Spleen (tissue), 11 donors: ENCODE results near the gene SNED1. TPM values are rescaled to one million over a fixed set of nuclear protein-coding genes. Genes with fewer than 3 reads are reported as not detected.

Experiments used
- DNase-seq: peaks from one replicate; pipeline ENCODE4 v3.0.0-alpha.2; 2020
- H3K27ac ChIP-seq, 8 donors: fragments of 200-600 bp; sonication (generic) in 7 of 8; 1 replicate in 4 of 8; 2 replicates in 4 of 8; pipeline versions ENCODE4 v1.5.0 to v1.8.0; 2016 to 2021; ENCODE audit warnings: inconsistent platforms in 4 of 8, mild to moderate bottlenecking in 4 of 8, moderate library complexity in 1 of 8
- H3K27me3 ChIP-seq, 7 donors: fragments of 200-600 bp; sonication (generic) in 6 of 7; replicated peaks in 1 of 7; 1 replicate in 4 of 7; 2 replicates in 3 of 7; pipeline versions ENCODE4 v1.5.0 to v1.8.0; 2016 to 2021; ENCODE audit warnings: inconsistent platforms in 3 of 7, mild to moderate bottlenecking in 1 of 7
- H3K36me3 ChIP-seq, 6 donors: fragments of 200-600 bp; sonication (generic) in 5 of 6; 1 replicate in 4 of 6; 2 replicates in 2 of 6; pipeline versions ENCODE4 v1.5.0 to v1.8.0; 2016 to 2021; ENCODE audit warnings: inconsistent platforms in 2 of 6
- H3K4me1 ChIP-seq, 6 donors: fragments of 200-600 bp; sonication (generic) in 5 of 6; 1 replicate in 3 of 6; 2 replicates in 3 of 6; pipeline versions ENCODE4 v1.5.0 to v1.8.0; 2016 to 2021; ENCODE audit warnings: inconsistent platforms in 3 of 6
- H3K4me3 ChIP-seq, 8 donors: fragments of 200-600 bp; sonication (generic) in 7 of 8; 1 replicate in 4 of 8; 2 replicates in 4 of 8; pipeline versions ENCODE4 v1.5.0 to v1.8.0; 2016 to 2021; ENCODE audit warnings: inconsistent platforms in 4 of 8, mild to moderate bottlenecking in 4 of 8, moderate library complexity in 2 of 8
- H3K9me3 ChIP-seq, 8 donors: fragments of 200-600 bp; sonication (generic) in 7 of 8; 1 replicate in 4 of 8; 2 replicates in 4 of 8; pipeline versions ENCODE4 v1.5.0 to v1.8.0; 2016 to 2021; ENCODE audit warnings: inconsistent platforms in 4 of 8
- POLR2A ChIP-seq, 3 donors: fragments of 450-650 bp; IDR thresholded peaks; one replicate each; pipeline ENCODE4 v1.5.1; 2017; ENCODE audit warnings: antibody characterized with exemption in 3 of 3, mild to moderate bottlenecking in 1 of 3
- POLR2AphosphoS5 ChIP-seq, 3 donors: sonication (generic); formaldehyde crosslinking; IDR thresholded peaks; one replicate each; pipeline ENCODE4 v1.5.1; 2017; ENCODE audit warnings: antibody characterized with exemption in 3 of 3
- WGBS, 5 donors: extraction: QIAGEN DNeasy Blood & Tissue Kit in 3 of 5; methylation state at CpG; one replicate each; pipeline versions ENCODE4 v1.1.5 to v1.1.7; 2013 to 2018; 5-methylcytosine and 5-hydroxymethylcytosine counted together
- intact Hi-C: fragments of 100-400 bp; cut with DNase I; formaldehyde crosslinking; loops from one replicate; pipeline ENCODE4 v1.15.0; 2023; ENCODE audit warnings: low total_unique reads
- polyA plus RNA-seq, 3 donors: library from polyadenylated mRNA; stranded (reverse); fragments of 200-250 nt; gene quantifications; one replicate each; pipeline ENCODE4 v1.2.1, GENCODE V29; 2013
- total RNA-seq, 7 donors: library from RNA; depleted of rRNA in 3 of 7; stranded (reverse); fragments of >200 nt in 3 of 7; fragmentation: NEBNext Ultra II Directional in 4 of 7; extraction: Animal tissue kit (Norgen Biotek cat#: 25700) in 4 of 7; gene quantifications; one replicate each; pipeline versions ENCODE4 v1.1.0 to v1.2.1, GENCODE V29; 2016 to 2021
- TF ChIP-seq, protein P1 (sequence below), 11 experiments: fragments of 200-600 bp in 7 of 11; fragments of 450-650 bp in 4 of 11; sonication (generic) in 4 of 11; IDR thresholded peaks in 8 of 11; conservative IDR thresholded peaks in 3 of 11; 1 replicate in 7 of 11; 2 replicates in 4 of 11; pipeline versions ENCODE4 v1.4.0 to v1.8.0; 2016 to 2021; ENCODE audit warnings: antibody characterized with exemption in 11 of 11, inconsistent platforms in 4 of 11, mild to moderate bottlenecking in 1 of 11
- donor health status: healthy with polysubstance abuse.
- donor health status: DM: no; HTN: no; CAD: no; lungs with moderate emphysema.
- donor health status: DM: no; HTN: no; CAD: no.
- donor health status: Bipolar disorder and iron deficiency.
- donor health status: healthy.
- donor health status: DM: no; HTN: no; CAD: no.
- donor health status: DM: yes; HTN: yes; CAD: no.

SNED1 gene
- total and polyA plus RNA-seq, 10 donors: 2.6 to 85.3 (median 45.5) TPM

DNA sequence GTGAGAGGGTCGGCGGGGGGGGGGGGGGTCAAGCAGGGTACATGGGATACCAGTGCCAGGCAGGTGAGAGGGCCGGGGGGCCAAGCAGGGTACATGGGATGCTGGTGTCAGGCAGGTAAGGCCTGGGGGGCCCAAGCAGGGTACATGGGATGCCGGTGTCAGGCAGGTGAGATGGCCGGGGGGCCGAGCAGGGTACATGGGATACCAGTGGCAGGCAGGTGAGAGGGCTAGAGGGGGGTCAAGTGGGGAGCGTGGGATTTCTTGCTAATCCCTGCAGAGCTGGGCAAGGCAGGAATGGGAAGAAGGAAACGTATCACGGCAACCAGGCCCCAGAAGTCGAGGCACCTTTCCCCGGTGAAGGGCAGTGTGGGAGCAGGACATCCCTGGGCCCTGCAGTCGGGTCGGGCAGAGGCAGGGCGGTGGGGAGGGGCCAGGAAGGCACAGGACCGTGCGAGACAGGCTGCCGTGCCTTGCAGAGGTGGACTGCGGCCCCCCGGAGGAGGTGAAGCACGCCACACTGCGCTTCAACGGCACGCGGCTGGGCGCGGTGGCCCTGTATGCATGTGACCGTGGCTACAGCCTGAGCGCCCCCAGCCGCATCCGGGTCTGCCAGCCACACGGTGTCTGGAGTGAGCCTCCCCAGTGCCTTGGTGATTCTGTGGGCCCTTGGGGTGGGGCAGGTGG is 54.4 kb downstream of the SNED1 start:
- intact Hi-C loops: no loop called here
- TF ChIP-seq POLR2AphosphoS5 (IDR thresholded peaks at IDR 0.05) (peak in 1 of 3 donors; percentile 38), POLR2A (IDR thresholded peaks at IDR 0.05) (no peak)
- WGBS, 5 donors: 91 to 94% (median 93%) methylated on average over 28 to 31 of the region's 31 CpGs
- Histone ChIP-seq H3K36me3 (peaks cover 0 to 65% (median 42%) of the 10 kb centered on the region in 6 donors), H3K4me3 (no peak overlapping the region), H3K27ac (no peak overlapping the region), H3K9me3 (no peaks in the 10 kb centered on the region), H3K27me3 (no peaks in the 10 kb centered on the region), H3K4me1 (no peaks in the 10 kb centered on the region)
- peak; percentile 59 for DNase-seq

GRCh38 chr2:241053576-241054251 is 55.3 kb downstream of the SNED1 start:
- Histone ChIP-seq H3K9me3 (no peaks in the 10 kb centered on the region), H3K36me3 (peaks cover 0 to 57% (median 37%) of the 10 kb centered on the region in 6 donors), H3K27me3 (no peaks in the 10 kb centered on the region), H3K27ac (no peak overlapping the region), H3K4me3 (no peak overlapping the region), H3K4me1 (no peaks in the 10 kb centered on the region)
- WGBS, 5 donors: 92 to 96% (median 93%) methylated on average over 6 to 8 of the region's 8 CpGs
- DNase-seq: no peak
- TF ChIP-seq, protein P1, sequence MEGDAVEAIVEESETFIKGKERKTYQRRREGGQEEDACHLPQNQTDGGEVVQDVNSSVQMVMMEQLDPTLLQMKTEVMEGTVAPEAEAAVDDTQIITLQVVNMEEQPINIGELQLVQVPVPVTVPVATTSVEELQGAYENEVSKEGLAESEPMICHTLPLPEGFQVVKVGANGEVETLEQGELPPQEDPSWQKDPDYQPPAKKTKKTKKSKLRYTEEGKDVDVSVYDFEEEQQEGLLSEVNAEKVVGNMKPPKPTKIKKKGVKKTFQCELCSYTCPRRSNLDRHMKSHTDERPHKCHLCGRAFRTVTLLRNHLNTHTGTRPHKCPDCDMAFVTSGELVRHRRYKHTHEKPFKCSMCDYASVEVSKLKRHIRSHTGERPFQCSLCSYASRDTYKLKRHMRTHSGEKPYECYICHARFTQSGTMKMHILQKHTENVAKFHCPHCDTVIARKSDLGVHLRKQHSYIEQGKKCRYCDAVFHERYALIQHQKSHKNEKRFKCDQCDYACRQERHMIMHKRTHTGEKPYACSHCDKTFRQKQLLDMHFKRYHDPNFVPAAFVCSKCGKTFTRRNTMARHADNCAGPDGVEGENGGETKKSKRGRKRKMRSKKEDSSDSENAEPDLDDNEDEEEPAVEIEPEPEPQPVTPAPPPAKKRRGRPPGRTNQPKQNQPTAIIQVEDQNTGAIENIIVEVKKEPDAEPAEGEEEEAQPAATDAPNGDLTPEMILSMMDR (IDR thresholded peaks at IDR 0.05 in 8 of 11, conservative IDR thresholded peaks at IDR 0.05 in 3 of 11): no peak
- TF ChIP-seq POLR2AphosphoS5 (IDR thresholded peaks at IDR 0.05) (no peak), POLR2A (IDR thresholded peaks at IDR 0.05) (no peak)
- intact Hi-C loops: no loop called here

DNA sequence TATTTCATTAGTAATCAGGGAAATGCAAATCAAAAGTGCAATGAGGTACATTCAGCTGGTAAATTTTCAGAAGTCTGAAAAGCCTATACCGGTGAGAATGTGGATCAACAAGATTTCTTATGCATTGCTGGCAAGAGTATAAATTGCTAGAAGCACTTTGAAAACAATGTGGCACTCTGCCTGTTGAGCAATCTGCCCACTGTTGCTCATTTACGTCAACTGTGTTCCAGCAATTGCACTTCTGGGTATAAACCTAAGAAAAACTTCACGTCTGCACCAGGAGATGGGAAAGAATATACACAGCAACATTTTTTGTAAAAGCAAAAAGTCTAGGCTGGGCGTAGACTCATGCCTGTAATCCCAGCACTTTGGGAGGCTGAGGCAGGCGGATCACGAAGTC is 62.9 kb downstream of the SNED1 start:
- TF ChIP-seq, protein P1 (IDR thresholded peaks at IDR 0.05 in 8 of 11, conservative IDR thresholded peaks at IDR 0.05 in 3 of 11): no peak
- no peak for TF ChIP-seq POLR2AphosphoS5 (IDR thresholded peaks at IDR 0.05)
- intact Hi-C loops: loop anchor here (10.0 kb wide), 1 partner anchor 206 kb away; no protein-coding TSS in a partner anchor
- Histone ChIP-seq H3K9me3 (no peaks in the 10 kb centered on the region), H3K4me1 (peaks cover 0 to 19% (median 8%) of the 10 kb centered on the region in 6 donors), H3K27me3 (peaks cover 0 to 12% (median 0%) of the 10 kb centered on the region in 7 donors), H3K36me3 (peaks cover 0 to 16% (median 3%) of the 10 kb centered on the region in 6 donors), H3K4me3 (no peak overlapping the region), H3K27ac (no peak overlapping the region)
- DNase-seq: no peak
- WGBS, 5 donors: 80 to 92% (median 85%) methylated on average over 6 of the region's 6 CpGs

DNA sequence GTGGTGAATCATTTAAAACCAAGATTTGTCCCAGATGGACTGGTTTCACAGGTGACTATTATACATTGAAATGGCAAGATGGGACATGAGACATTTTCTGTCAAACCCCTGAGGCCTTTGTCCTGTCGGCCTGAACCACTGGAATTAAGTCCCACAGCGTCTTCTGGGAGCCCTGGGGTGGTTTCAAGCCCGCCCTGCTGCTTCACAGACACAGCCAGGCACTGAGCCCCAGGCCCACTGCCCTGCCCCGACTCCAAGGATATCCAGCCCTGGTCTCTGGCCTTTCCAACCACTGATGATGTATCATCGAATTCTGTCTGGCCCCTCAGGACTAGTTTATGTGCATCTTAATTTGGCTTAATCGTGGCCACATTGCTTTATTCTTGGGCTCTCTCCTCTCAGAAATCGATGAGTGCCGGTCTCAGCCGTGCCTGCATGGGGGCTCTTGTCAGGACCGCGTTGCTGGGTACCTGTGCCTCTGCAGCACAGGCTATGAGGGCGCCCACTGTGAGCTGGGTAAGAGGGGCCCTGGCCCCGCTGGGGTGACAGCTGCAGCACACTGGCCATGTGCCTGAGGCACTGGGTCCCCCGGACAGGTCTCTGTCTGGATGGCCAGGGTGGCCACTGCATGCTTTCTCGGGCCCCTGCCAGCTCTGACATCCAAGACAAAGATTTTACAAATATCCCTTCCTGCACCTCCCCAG is 64.1 kb downstream of the SNED1 start:
- WGBS, 5 donors: 83 to 91% (median 90%) methylated on average over 14 to 15 of the region's 15 CpGs
- peaks cover 0 to 12% (median 0%) of the 10 kb centered on the region in 7 donors for H3K27me3 ChIP-seq
- H3K4me1 ChIP-seq: peaks cover 0 to 19% (median 8%) of the 10 kb centered on the region in 6 donors
- no peaks in the 10 kb centered on the region for H3K9me3 ChIP-seq
- no peak for DNase-seq
- intact Hi-C loops: loop anchor here (10.0 kb wide), 1 partner anchor 208 kb away; no protein-coding TSS in a partner anchor
- peaks cover 0 to 28% (median 10%) of the 10 kb centered on the region in 6 donors for H3K36me3 ChIP-seq
- no peak overlapping the region for H3K27ac ChIP-seq
- H3K4me3 ChIP-seq: no peak overlapping the region
- TF ChIP-seq POLR2A (IDR thresholded peaks at IDR 0.05): no peak
- TF ChIP-seq POLR2AphosphoS5 (IDR thresholded peaks at IDR 0.05): no peak
- TF ChIP-seq, protein P1 (IDR thresholded peaks at IDR 0.05 in 8 of 11, conservative IDR thresholded peaks at IDR 0.05 in 3 of 11): no peak
